ENCODE results near the gene SLC25A25. TPM values are rescaled to one million over a fixed set of nuclear protein-coding genes. Genes with fewer than 3 reads are reported as not detected.

SLC25A25 gene
- total and polyA plus RNA-seq, 10 of the 15 experiments (the other 5 are each of a cell fraction or from before 2014, with no cell fraction given) = 0.04 to 17.1 (median 12.4) TPM; not detected in 1

- ChIA-PET CTCF (interaction anchor here (0.6 to 6.1 kb wide), 25 partner anchors 10 to 304 kb away, joined by 3 to 84 read pairs (median 5); partner anchors contain the start of gene PTGES2), RAD21 (ENCODE audit: unreplicated experiment) (interaction anchor here (1.0 to 2.4 kb wide), 7 partner anchors 9 to 173 kb away, joined by 4 to 11 read pairs (median 7); no protein-coding TSS in a partner anchor), SMC1A (ENCODE audit: uncharacterized antibody, unreplicated experiment) (interaction anchor here (0.6 to 3.3 kb wide), 12 partner anchors 9 to 161 kb away, joined by 3 to 11 read pairs (median 4); no protein-coding TSS in a partner anchor), POLR2A (interaction anchor here (0.9 to 2.8 kb wide), 6 partner anchors 8 to 179 kb away, joined by 3 to 10 read pairs (median 4); partner anchors contain the start of gene DPM2)
- Histone ChIP-seq H3K36me3 (ENCODE audit: control insufficient read depth in 2 of 2, insufficient read depth in 2 of 2, low read length in 1 of 2) (peaks cover 9 to 10% of the 10 kb centered on the region in 2 experiments; a peak in 3 of 4 replicates), H3K27me3 (replicated peaks in 1 of 2; ENCODE audit: control insufficient read depth in 2 of 2, insufficient read depth in 2 of 2, low read length in 1 of 2) (no peaks in the 10 kb centered on the region), H3K27ac (ENCODE audit: control insufficient read depth, insufficient read depth) (peak overlapping the region; percentile 61), H2AFZ (ENCODE audit: control insufficient read depth, low read depth, low read length) (no peak overlapping the region), H3K9ac (ENCODE audit: control insufficient read depth, insufficient read depth, low read length) (no peak overlapping the region), H3K79me2 (ENCODE audit: control insufficient read depth, insufficient read depth, low read length) (no peaks in the 10 kb centered on the region), H3K4me2 (ENCODE audit: control insufficient read depth, insufficient read depth) (peak overlapping the region; percentile 31; the same call in 1 of the 2 replicates), H4K20me1 (ENCODE audit: control insufficient read depth, insufficient read depth) (no peaks in the 10 kb centered on the region), H3K9me3 (replicated peaks; ENCODE audit: control insufficient read depth, insufficient read depth, low read length) (no peaks in the 10 kb centered on the region), H3K4me3 (no peak overlapping the region), H3K4me1 (ENCODE audit: control insufficient read depth, insufficient read depth, low read length) (peaks cover 23% of the 10 kb centered on the region)
- 86% methylated on average over 15 of the region's 16 CpGs for WGBS (ENCODE audit: insufficient coverage, insufficient replicate concordance, low lambda C conversion rate, missing lambda C conversion rate)
- intact Hi-C loops (cut with micrococcal nuclease; ENCODE audit: unreplicated experiment) = loop anchor here (1.0 kb wide), 1 partner anchor 173 kb away; no protein-coding TSS in a partner anchor
- ATAC-seq (no peak), FAIRE-seq (no peak), DNase-seq (ENCODE audit: low read depth, low spot score) (no peak)
- BruUV-seq (replicated peaks) = no TSS peak
- in situ Hi-C loops (cut with MboI) = no loop called here
- TF ChIP-seq CHD4 (IDR thresholded peaks at IDR 0.05) (0 out of 2 replicates have a peak, but pooled peaks have one; percentile 42), DPF2 (IDR thresholded peaks at IDR 0.05) (0 out of 2 replicates have a peak, but pooled peaks have one; percentile 47), SMARCA5 (IDR thresholded peaks at IDR 0.05) (peak; percentile 87), ZZZ3 (IDR thresholded peaks at IDR 0.05; ENCODE audit: control insufficient read depth, insufficient read length, low read depth) (no peak), IKZF1 (conservative IDR thresholded peaks at IDR 0.05) (0 out of 2 replicates have a peak, but pooled peaks have one; percentile 0), EGR1 (IDR thresholded peaks at IDR 0.05; ENCODE audit: borderline replicate concordance in 1 of 2, low read depth in 2 of 2, low read length in 2 of 2) (0 out of 3 replicates have a peak, but pooled peaks of 1 of the 2 experiments have one; percentile 10), FOXM1 (IDR thresholded peaks at IDR 0.05; ENCODE audit: low read depth, low read length) (no peak), BRCA1 (IDR thresholded peaks at IDR 0.05; ENCODE audit: low read depth, low read length) (no peak)
Measured at GRCh38 chr9:128116104-128117083, 48.4 kb downstream of the SLC25A25 start.

All from GM12878 (cell line).